ENCODE measurements around the gene BTG4. TPM values are rescaled to one million over a fixed set of nuclear protein-coding genes. Genes with fewer than 3 reads are reported as not detected.

The BTG4 gene
- total RNA-seq, 1 experiment from 2014 or later: not detected

- BruUV-seq (replicated peaks): no TSS peak
- Histone ChIP-seq H3K27me3 (ENCODE audit: insufficient read depth, low read length) (no peaks in the 10 kb centered on the region), H3K79me2 (ENCODE audit: insufficient read depth, low read length) (no peaks in the 10 kb centered on the region), H3K9me3 (ENCODE audit: control insufficient read depth in 1 of 2, insufficient read depth in 1 of 2, low read depth in 1 of 2, low read length in 2 of 2) (no peaks in the 10 kb centered on the region), H3K9ac (ENCODE audit: low read length) (no peak overlapping the region), H3K9me2 (ENCODE audit: insufficient read depth) (no peaks in the 10 kb centered on the region), H3K4me2 (ENCODE audit: low read length) (no peak overlapping the region), H3K4me3 (replicated peaks in 1 of 2; ENCODE audit: low read depth in 1 of 2, low read length in 2 of 2) (no peak overlapping the region), H3K4me1 (ENCODE audit: control insufficient read depth in 1 of 2, insufficient read depth in 2 of 2, low read length in 2 of 2) (no peaks in the 10 kb centered on the region), H2AFZ (ENCODE audit: low read depth, low read length, poor library complexity, severe bottlenecking) (no peak overlapping the region), H3K27ac (ENCODE audit: low read depth, low read length) (no peak overlapping the region), H3K36me3 (ENCODE audit: control insufficient read depth in 1 of 2, insufficient read depth in 2 of 2, low read length in 2 of 2) (no peaks in the 10 kb centered on the region), H4K20me1 (ENCODE audit: insufficient read depth) (no peaks in the 10 kb centered on the region)
- ATAC-seq: no peak
- CTCF ChIA-PET: no interaction called here
- RAD21 ChIA-PET (ENCODE audit: low non-redundant PET in 1 of 2, low total read pairs in 2 of 2, uncharacterized antibody in 2 of 2, unreplicated experiment in 2 of 2): no interaction called here
- no peak for DNase-seq (ENCODE audit: low read depth, low spot score)
- intact Hi-C loops (cut with micrococcal nuclease): no loop called here
- POLR2A ChIA-PET: no interaction called here
- TF ChIP-seq RAD21 (IDR thresholded peaks at IDR 0.05; ENCODE audit: low read depth): no peak
- TF ChIP-seq CBX3 (IDR thresholded peaks at IDR 0.05; ENCODE audit: low read depth): no peak
- no peak for TF ChIP-seq SIN3A (IDR thresholded peaks at IDR 0.05; ENCODE audit: low read depth)
- TF ChIP-seq ZBTB33 (IDR thresholded peaks at IDR 0.05; ENCODE audit: extremely low read depth, insufficient replicate concordance, low read length): no peak
- no peak for TF ChIP-seq ZFX (IDR thresholded peaks at IDR 0.05)
- TF ChIP-seq POLR2A (IDR thresholded peaks at IDR 0.05; ENCODE audit: borderline replicate concordance, extremely low read depth, insufficient read depth, insufficient read length): no peak
These were observed 18.1 kb downstream of the BTG4 start for GRCh38 chr11:111494040-111494439.

GRCh38 chr11:111490496-111490895 lies 21.7 kb downstream of the BTG4 start:
- Histone ChIP-seq H2AFZ (ENCODE audit: low read depth, low read length, poor library complexity, severe bottlenecking) (no peak overlapping the region), H3K9me3 (ENCODE audit: control insufficient read depth in 1 of 2, insufficient read depth in 1 of 2, low read depth in 1 of 2, low read length in 2 of 2) (peaks cover 0 to 6% of the 10 kb centered on the region in 2 experiments; a peak in 1 of 4 replicates), H3K27ac (ENCODE audit: low read depth, low read length) (no peak overlapping the region), H3K9me2 (ENCODE audit: insufficient read depth) (no peaks in the 10 kb centered on the region), H3K27me3 (ENCODE audit: insufficient read depth, low read length) (no peaks in the 10 kb centered on the region), H3K9ac (ENCODE audit: low read length) (no peak overlapping the region), H4K20me1 (ENCODE audit: insufficient read depth) (no peaks in the 10 kb centered on the region), H3K4me1 (ENCODE audit: control insufficient read depth in 1 of 2, insufficient read depth in 2 of 2, low read length in 2 of 2) (no peaks in the 10 kb centered on the region), H3K79me2 (ENCODE audit: insufficient read depth, low read length) (no peaks in the 10 kb centered on the region), H3K4me3 (replicated peaks in 1 of 2; ENCODE audit: low read depth in 1 of 2, low read length in 2 of 2) (no peak overlapping the region), H3K36me3 (ENCODE audit: control insufficient read depth in 1 of 2, insufficient read depth in 2 of 2, low read length in 2 of 2) (no peaks in the 10 kb centered on the region), H3K4me2 (ENCODE audit: low read length) (no peak overlapping the region)
- RAD21 ChIA-PET (ENCODE audit: low non-redundant PET in 1 of 2, low total read pairs in 2 of 2, uncharacterized antibody in 2 of 2, unreplicated experiment in 2 of 2): no interaction called here
- CTCF ChIA-PET: no interaction called here
- no peak for ATAC-seq
- POLR2A ChIA-PET: no interaction called here
- DNase-seq (ENCODE audit: low read depth, low spot score): no peak
- TF ChIP-seq EZH2 (IDR thresholded peaks at IDR 0.05) (no peak), SP1 (IDR thresholded peaks at IDR 0.05; ENCODE audit: low read depth) (no peak), TCF7L2 (IDR thresholded peaks at IDR 0.05; ENCODE audit: borderline replicate concordance, extremely low read depth, insufficient read depth, insufficient read length) (no peak), MAX (IDR thresholded peaks at IDR 0.05) (no peak), CTCF (IDR thresholded peaks at IDR 0.05 in 2 of 3, conservative IDR thresholded peaks at IDR 0.05 in 1 of 3; ENCODE audit: borderline replicate concordance in 1 of 3, insufficient read depth in 1 of 3, low read depth in 2 of 3, low read length in 2 of 3) (no peak), FOSL1 (IDR thresholded peaks at IDR 0.05; ENCODE audit: low read depth) (no peak)
- intact Hi-C loops (cut with micrococcal nuclease): no loop called here
- no TSS peak for BruUV-seq (replicated peaks)

All from HCT116 (cell line).